HEK293T (cell line): Measurements from ENCODE around the gene TUBG2.
"Not testable (repeated sequence)": the region's sequence is repeated elsewhere in the genome, so short reads cannot be mapped to it uniquely, and the experiment has no call there.

ENCODE experiments used
- CTCF ChIA-PET: fragments of 350-600 bp; formaldehyde crosslinking; extraction: SDS; loops from one replicate; lab custom pipeline; 2021; ENCODE audit warnings: antibody characterized with exemption, inconsistent platforms; lab: Yijun Ruan, JAX
- POLR2A ChIA-PET: fragments of 350-600 bp; formaldehyde crosslinking; extraction: SDS; loops from one replicate; lab custom pipeline; 2020; ENCODE audit warnings: antibody characterized with exemption, inconsistent platforms; lab: Yijun Ruan, JAX
- DNase-seq: peaks from one replicate; pipeline ENCODE4 v3.0.0; 2012; ENCODE audit warnings: mixed read lengths; ENCODE audit errors: extremely low spot score
- ARNT ChIP-seq: fragments of 450-650 bp; IDR thresholded peaks from 2 replicates; pipeline ENCODE4 v1.6.1; 2017; ENCODE audit warnings: mild to moderate bottlenecking
- BHLHE40 ChIP-seq: fragments of 450-650 bp; IDR thresholded peaks from 2 replicates; pipeline ENCODE4 v1.6.1; 2016; ENCODE audit warnings: mild to moderate bottlenecking, moderate library complexity, borderline replicate concordance
- CTBP1 ChIP-seq: fragments of 450-650 bp; IDR thresholded peaks from 2 replicates; pipeline ENCODE4 v1.6.1; 2016; ENCODE audit warnings: borderline replicate concordance
- ELF4 ChIP-seq: fragments of 450-650 bp; IDR thresholded peaks from 2 replicates; pipeline ENCODE4 v1.6.1; 2017; ENCODE audit warnings: antibody characterized with exemption
- FOXA1 ChIP-seq: fragments of 450-650 bp; IDR thresholded peaks from 2 replicates; pipeline ENCODE4 v1.6.1; 2016; ENCODE audit warnings: mild to moderate bottlenecking
- FOXK2 ChIP-seq: fragments of 450-650 bp; IDR thresholded peaks from 2 replicates; pipeline ENCODE4 v1.6.1; 2016; ENCODE audit warnings: mild to moderate bottlenecking
- FOXM1 ChIP-seq: fragments of 450-650 bp; IDR thresholded peaks from 2 replicates; pipeline ENCODE4 v1.6.1; 2017; ENCODE audit warnings: mild to moderate bottlenecking, borderline replicate concordance
- HDGF ChIP-seq: fragments of 450-650 bp; IDR thresholded peaks from 2 replicates; pipeline ENCODE4 v1.6.1; 2017; ENCODE audit warnings: antibody characterized with exemption, borderline replicate concordance
- L3MBTL2 ChIP-seq: fragments of 450-650 bp; conservative IDR thresholded peaks from 2 replicates; pipeline ENCODE4 v1.6.1; 2016; ENCODE audit warnings: mild to moderate bottlenecking
- LEF1 ChIP-seq: fragments of 450-650 bp; IDR thresholded peaks from 2 replicates; pipeline ENCODE4 v1.6.1; 2017; ENCODE audit warnings: mild to moderate bottlenecking, borderline replicate concordance
- NFRKB ChIP-seq: fragments of 450-650 bp; IDR thresholded peaks from 2 replicates; pipeline ENCODE4 v1.6.1; 2016; ENCODE audit warnings: mild to moderate bottlenecking, moderate library complexity
- PKNOX1 ChIP-seq: fragments of 450-650 bp; IDR thresholded peaks from 2 replicates; pipeline ENCODE4 v1.6.1; 2016
- SP1 ChIP-seq: fragments of 450-650 bp; IDR thresholded peaks from 2 replicates; pipeline ENCODE4 v1.6.1; 2017
- SUZ12 ChIP-seq: fragments of 450-650 bp; IDR thresholded peaks from 2 replicates; pipeline ENCODE4 v1.6.1; 2016; ENCODE audit warnings: mild to moderate bottlenecking
- TARDBP ChIP-seq: fragments of 450-650 bp; IDR thresholded peaks from 2 replicates; pipeline ENCODE4 v1.6.1; 2016
- ZNF384 ChIP-seq: fragments of 450-650 bp; IDR thresholded peaks from 2 replicates; pipeline ENCODE4 v1.6.1; 2016

TUBG2 gene

GRCh38 chr17:42618442-42619150 lies 40.5 kb upstream of the TUBG2 start:
- ChIA-PET CTCF (interaction anchor here (0.6 to 1.0 kb wide), 2 partner anchors 40 to 58 kb away, joined by 3 to 5 read pairs; partner anchors contain the start of genes PLEKHH3 and PSMC3IP), POLR2A (interaction anchor here (0.7 to 4.0 kb wide), 11 partner anchors 10 to 155 kb away, joined by 3 to 42 read pairs (median 5); partner anchors contain the start of genes CNTNAP1, PLEKHH3, PSMC3IP and RETREG3)
- no peak for DNase-seq
- TF ChIP-seq FOXA1 = no peak
- TF ChIP-seq HDGF = no peak
- no peak for TF ChIP-seq L3MBTL2
- no peak for TF ChIP-seq TARDBP
- TF ChIP-seq FOXK2 = no peak
- TF ChIP-seq CTBP1 = no peak
- TF ChIP-seq ZNF384 = no peak
- TF ChIP-seq ARNT = no peak
- TF ChIP-seq PKNOX1 = no peak
- no peak for TF ChIP-seq ELF4
- no peak for TF ChIP-seq SUZ12

- ChIA-PET CTCF (interaction anchor here (0.6 to 1.0 kb wide), 3 partner anchors 45 to 52 kb away, joined by 3 to 7 read pairs (median 4); partner anchors contain the start of gene PSMC3IP), POLR2A (interaction anchor here (0.7 to 3.6 kb wide), 3 partner anchors 11 to 18 kb away, joined by 3 to 20 read pairs (median 3); partner anchors contain the start of genes RETREG3 and TUBG1)
- DNase-seq = not testable (repeated sequence)
Measured at GRCh38 chr17:42621987-42622386, 37.1 kb upstream of the TUBG2 start.

GRCh38 chr17:42623271-42623670 lies 35.8 kb upstream of the TUBG2 start:
- no peak for TF ChIP-seq BHLHE40
- TF ChIP-seq PKNOX1 = no peak
- no peak for TF ChIP-seq FOXA1
- no peak for TF ChIP-seq ELF4
- TF ChIP-seq LEF1 = no peak
- no peak for TF ChIP-seq L3MBTL2
- TF ChIP-seq FOXM1 = no peak
- POLR2A ChIA-PET = interaction anchor here (3.6 kb wide), 1 partner anchor 13 kb away, joined by 20 read pairs; the partner anchor contains the start of genes RETREG3 and TUBG1
- CTCF ChIA-PET = no interaction called here
- DNase-seq = no peak

GRCh38 chr17:42623732-42624596 lies 35.1 kb upstream of the TUBG2 start:
- no peak for TF ChIP-seq FOXK2
- TF ChIP-seq HDGF = no peak
- no peak for TF ChIP-seq FOXA1
- TF ChIP-seq ARNT = no peak
- TF ChIP-seq PKNOX1 = no peak
- TF ChIP-seq SUZ12 = no peak
- no peak for TF ChIP-seq FOXM1
- no peak for TF ChIP-seq SP1
- TF ChIP-seq TARDBP = no peak
- no peak for TF ChIP-seq BHLHE40
- no peak for TF ChIP-seq NFRKB
- TF ChIP-seq ZNF384 = no peak
- no peak for TF ChIP-seq L3MBTL2
- no peak for TF ChIP-seq CTBP1
- no peak for TF ChIP-seq ELF4
- TF ChIP-seq LEF1 = no peak
- ChIA-PET POLR2A (interaction anchor here (0.9 to 3.6 kb wide), 3 partner anchors 14 to 55 kb away, joined by 4 to 20 read pairs (median 4); partner anchors contain the start of genes RETREG3, TUBG1 and TUBG2), CTCF (no interaction called here)
- no peak for DNase-seq

- POLR2A ChIA-PET = interaction anchor here (1.0 to 1.1 kb wide), 2 partner anchors 18 to 32 kb away, joined by 4 read pairs; partner anchors contain the start of genes RETREG3, TUBG1 and TUBG2
- CTCF ChIA-PET, DNase-seq: not testable (repeated sequence)
Measured at GRCh38 chr17:42627032-42627764, 31.9 kb upstream of the TUBG2 start.
